ENCODE data around the gene PTPRR.

DNA sequence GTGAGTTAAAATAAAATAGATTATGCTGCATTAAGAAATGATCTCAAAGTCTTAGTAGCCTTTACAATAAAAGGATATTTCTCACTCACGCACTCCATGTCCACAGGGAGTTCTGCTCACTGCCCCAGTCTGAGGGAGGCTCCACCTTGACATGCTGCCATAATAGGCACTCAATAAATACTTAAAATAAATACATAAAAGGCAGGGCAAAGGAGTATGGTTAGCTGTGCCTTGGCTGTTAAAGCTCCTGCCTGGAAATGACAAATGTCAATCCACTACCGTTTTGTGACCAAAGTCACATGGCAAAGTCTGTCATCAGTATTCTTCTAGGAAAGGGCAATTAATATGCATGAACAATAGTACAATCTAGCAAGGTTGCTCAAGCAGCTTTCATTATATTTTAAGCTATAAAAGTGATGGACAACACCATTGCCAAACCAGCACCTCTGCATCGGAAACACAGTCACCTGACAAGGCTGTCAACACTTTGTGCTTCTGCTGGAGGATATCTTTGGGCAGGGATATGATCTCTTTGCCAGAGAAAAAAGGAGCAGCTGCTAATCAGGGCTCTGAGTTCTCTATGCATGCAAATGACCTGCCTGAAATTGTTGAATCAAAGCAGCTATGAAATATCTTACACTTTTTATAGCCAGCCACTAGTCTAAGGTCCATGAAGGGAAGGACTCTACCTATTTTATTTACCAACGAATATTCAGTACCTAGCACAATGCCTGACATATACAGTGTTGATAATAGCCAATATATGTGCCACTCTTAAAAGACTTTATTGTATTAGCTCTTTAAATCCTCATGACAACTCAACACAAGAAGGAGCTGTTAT, 90.1 kb downstream of the PTPRR start:
- TF ChIP-seq, protein P1, sequence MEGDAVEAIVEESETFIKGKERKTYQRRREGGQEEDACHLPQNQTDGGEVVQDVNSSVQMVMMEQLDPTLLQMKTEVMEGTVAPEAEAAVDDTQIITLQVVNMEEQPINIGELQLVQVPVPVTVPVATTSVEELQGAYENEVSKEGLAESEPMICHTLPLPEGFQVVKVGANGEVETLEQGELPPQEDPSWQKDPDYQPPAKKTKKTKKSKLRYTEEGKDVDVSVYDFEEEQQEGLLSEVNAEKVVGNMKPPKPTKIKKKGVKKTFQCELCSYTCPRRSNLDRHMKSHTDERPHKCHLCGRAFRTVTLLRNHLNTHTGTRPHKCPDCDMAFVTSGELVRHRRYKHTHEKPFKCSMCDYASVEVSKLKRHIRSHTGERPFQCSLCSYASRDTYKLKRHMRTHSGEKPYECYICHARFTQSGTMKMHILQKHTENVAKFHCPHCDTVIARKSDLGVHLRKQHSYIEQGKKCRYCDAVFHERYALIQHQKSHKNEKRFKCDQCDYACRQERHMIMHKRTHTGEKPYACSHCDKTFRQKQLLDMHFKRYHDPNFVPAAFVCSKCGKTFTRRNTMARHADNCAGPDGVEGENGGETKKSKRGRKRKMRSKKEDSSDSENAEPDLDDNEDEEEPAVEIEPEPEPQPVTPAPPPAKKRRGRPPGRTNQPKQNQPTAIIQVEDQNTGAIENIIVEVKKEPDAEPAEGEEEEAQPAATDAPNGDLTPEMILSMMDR (IDR thresholded peaks at IDR 0.05) = no peak
- TF ChIP-seq POLR2A (IDR thresholded peaks at IDR 0.05; ENCODE audit: low read depth) (no peak), POLR2AphosphoS5 (IDR thresholded peaks at IDR 0.05) (no peak), EP300 (IDR thresholded peaks at IDR 0.05) (no peak)

Data from esophagus muscularis mucosa (tissue), 4 donors.